ENCODE measurements around the gene CCDC180.

GRCh38 chr9:97299809-97300414 lies 7.5 kb upstream of the CCDC180 start:
- TF ChIP-seq, protein P1, sequence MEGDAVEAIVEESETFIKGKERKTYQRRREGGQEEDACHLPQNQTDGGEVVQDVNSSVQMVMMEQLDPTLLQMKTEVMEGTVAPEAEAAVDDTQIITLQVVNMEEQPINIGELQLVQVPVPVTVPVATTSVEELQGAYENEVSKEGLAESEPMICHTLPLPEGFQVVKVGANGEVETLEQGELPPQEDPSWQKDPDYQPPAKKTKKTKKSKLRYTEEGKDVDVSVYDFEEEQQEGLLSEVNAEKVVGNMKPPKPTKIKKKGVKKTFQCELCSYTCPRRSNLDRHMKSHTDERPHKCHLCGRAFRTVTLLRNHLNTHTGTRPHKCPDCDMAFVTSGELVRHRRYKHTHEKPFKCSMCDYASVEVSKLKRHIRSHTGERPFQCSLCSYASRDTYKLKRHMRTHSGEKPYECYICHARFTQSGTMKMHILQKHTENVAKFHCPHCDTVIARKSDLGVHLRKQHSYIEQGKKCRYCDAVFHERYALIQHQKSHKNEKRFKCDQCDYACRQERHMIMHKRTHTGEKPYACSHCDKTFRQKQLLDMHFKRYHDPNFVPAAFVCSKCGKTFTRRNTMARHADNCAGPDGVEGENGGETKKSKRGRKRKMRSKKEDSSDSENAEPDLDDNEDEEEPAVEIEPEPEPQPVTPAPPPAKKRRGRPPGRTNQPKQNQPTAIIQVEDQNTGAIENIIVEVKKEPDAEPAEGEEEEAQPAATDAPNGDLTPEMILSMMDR (IDR thresholded peaks at IDR 0.05): no peak
- TF ChIP-seq POLR2AphosphoS5 (IDR thresholded peaks at IDR 0.05): no peak

Data from prostate gland (tissue), 2 donors.